Dendritic cell treated with granulocyte-macrophage colony-stimulating factor and Interleukin-4, amounts not matched to agents 40 ng/mL and 50 ng/mL, for 4 days (primary cell): ENCODE results near the gene UBTD2.
A peak's percentile ranks its signal among the peaks of the same experiment; 100 is the strongest.
"Not testable (repeated sequence)": the region's sequence is repeated elsewhere in the genome, so short reads cannot be mapped to it uniquely, and the experiment has no call there.

Experiments used
- H3K27ac Mint-ChIP-seq: one replicate; pipeline ENCODE4 v1.8.0; 2022; ENCODE audit warnings: mild to moderate bottlenecking, mixed read lengths
- H3K27me3 Mint-ChIP-seq: one replicate; pipeline ENCODE4 v1.8.0; 2022; ENCODE audit warnings: mild to moderate bottlenecking, mixed read lengths
- H3K36me3 Mint-ChIP-seq: one replicate; pipeline ENCODE4 v1.8.0; 2022; ENCODE audit warnings: low read depth, mixed read lengths
- H3K4me1 Mint-ChIP-seq: one replicate; pipeline ENCODE4 v1.8.0; 2022; ENCODE audit warnings: low read depth, mixed read lengths
- H3K4me3 Mint-ChIP-seq: one replicate; pipeline ENCODE4 v1.8.0; 2022; ENCODE audit warnings: mild to moderate bottlenecking, moderate library complexity, mixed read lengths
- H3K9me3 Mint-ChIP-seq: one replicate; pipeline ENCODE4 v1.8.0; 2022; ENCODE audit warnings: mixed read lengths
- intact Hi-C: fragments of 100-400 bp; cut with micrococcal nuclease; formaldehyde crosslinking; loops from one replicate; pipeline ENCODE4 v1.15.0; 2022

The UBTD2 gene, protein sequence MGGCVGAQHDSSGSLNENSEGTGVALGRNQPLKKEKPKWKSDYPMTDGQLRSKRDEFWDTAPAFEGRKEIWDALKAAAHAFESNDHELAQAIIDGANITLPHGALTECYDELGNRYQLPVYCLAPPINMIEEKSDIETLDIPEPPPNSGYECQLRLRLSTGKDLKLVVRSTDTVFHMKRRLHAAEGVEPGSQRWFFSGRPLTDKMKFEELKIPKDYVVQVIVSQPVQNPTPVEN

GRCh38 chr5:172283020-172283861, at the start of gene UBTD2:
Gene UBTD2, minus strand, starts transcription at chr5:172283764. Its CDS starts 99 bp downstream, at chr5:172283665.
- Mint-ChIP-seq H3K27ac (peak within 1 kb of the TSS; percentile 94), H3K27me3 (peaks cover 7% of the 10 kb centered on the region), H3K9me3 (no peaks in the 10 kb centered on the region), H3K4me3 (peak within 1 kb of the TSS; percentile 93), H3K36me3 (peaks cover 25% of the 10 kb centered on the region), H3K4me1 (peaks cover 35% of the 10 kb centered on the region)
- intact Hi-C loops = loop anchor here (5.0 kb wide), 2 partner anchors 46 to 96 kb away; partner anchors contain the start of gene STK10

DNA sequence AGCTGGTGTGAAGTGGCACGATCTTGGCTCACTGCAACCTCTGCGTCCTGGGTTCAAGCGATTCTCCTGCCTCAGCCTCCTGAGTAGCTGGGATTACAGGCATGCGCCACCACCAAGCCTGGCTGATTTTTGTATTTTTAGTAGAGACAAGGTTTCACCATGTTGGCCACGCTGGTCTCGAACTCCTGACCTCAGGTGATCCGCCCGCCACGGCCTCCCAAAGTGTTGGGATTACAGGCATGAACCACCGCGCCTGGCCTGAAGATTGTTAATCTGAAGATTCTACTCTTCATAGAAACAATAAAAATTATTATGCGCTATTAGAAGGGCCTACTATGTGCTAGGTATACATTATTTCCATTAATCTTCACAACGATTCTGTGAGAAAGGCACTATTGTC, 43.3 kb upstream of the UBTD2 start:
- not testable (repeated sequence) for H3K27me3 Mint-ChIP-seq, H3K27ac Mint-ChIP-seq, H3K4me1 Mint-ChIP-seq, H3K4me3 Mint-ChIP-seq, H3K36me3 Mint-ChIP-seq, H3K9me3 Mint-ChIP-seq
- intact Hi-C loops = loop anchor here (10.0 kb wide), 1 partner anchor 118 kb away; no protein-coding TSS in a partner anchor

- H3K4me3 Mint-ChIP-seq = no peak overlapping the region
- H3K9me3 Mint-ChIP-seq = no peaks in the 10 kb centered on the region
- no peaks in the 10 kb centered on the region for H3K36me3 Mint-ChIP-seq
- intact Hi-C loops = loop anchor here (10.0 kb wide), 1 partner anchor 119 kb away; no protein-coding TSS in a partner anchor
- H3K4me1 Mint-ChIP-seq = peaks cover 6% of the 10 kb centered on the region
- H3K27ac Mint-ChIP-seq = no peak overlapping the region
- peaks cover 1% of the 10 kb centered on the region for H3K27me3 Mint-ChIP-seq
Observed at GRCh38 chr5:172325452-172325851, 41.9 kb upstream of the UBTD2 start.

DNA sequence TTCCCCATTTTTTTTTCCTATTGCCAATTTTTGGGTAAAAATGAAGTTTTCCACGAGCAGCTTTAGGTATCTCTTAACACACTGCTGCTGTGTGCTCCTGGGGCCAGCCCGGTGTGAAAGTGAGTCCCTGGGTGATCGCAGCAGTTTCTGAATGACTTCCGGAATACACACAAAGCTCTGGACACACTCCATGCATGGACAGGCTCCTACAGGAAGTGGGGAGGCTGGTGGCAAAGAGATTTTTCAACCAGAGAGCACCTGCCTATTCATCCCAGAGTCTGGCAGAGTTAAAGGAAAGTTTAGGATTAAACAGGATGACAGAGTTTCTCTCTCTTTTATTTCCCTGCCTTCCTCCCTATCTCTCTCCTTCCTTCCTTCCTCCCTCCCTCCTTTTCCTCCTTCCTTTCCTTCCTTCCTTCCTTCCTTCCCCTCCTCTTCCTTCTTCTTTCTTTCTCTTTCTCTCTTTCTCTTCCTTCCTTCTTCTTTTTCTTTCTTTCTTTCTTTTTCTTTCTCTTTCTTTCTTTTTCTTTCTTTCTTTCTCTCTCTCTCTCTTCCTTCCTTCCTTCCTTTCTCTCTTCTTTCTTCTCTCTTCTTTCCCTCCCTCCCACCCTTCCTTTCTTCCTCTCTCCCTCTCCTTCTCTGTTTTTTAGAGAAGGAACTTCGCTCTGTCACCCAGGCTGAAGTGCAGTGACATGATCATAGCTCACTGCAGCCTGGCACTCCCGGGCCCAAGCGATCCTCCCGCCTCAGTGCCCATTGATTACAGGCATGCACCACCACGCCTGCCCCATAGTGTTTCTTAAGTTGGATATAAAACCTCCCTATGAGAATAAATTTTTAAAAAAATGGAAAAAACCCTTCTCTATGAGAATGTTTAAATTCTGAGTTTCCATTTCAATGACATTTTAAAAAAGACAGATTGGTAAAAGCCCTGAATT, 38.7 kb upstream of the UBTD2 start:
- no peaks in the 10 kb centered on the region for H3K36me3 Mint-ChIP-seq
- H3K4me1 Mint-ChIP-seq = peaks cover 6% of the 10 kb centered on the region
- no peaks in the 10 kb centered on the region for H3K9me3 Mint-ChIP-seq
- no peak overlapping the region for H3K4me3 Mint-ChIP-seq
- H3K27me3 Mint-ChIP-seq = peaks cover 1% of the 10 kb centered on the region
- H3K27ac Mint-ChIP-seq = no peak overlapping the region
- intact Hi-C loops = loop anchor here (10.0 kb wide), 1 partner anchor 123 kb away; no protein-coding TSS in a partner anchor

GRCh38 chr5:172321593-172321992, 38.0 kb upstream of the UBTD2 start:
- intact Hi-C loops = loop anchor here (10.0 kb wide), 1 partner anchor 123 kb away; no protein-coding TSS in a partner anchor

GRCh38 chr5:172319708-172320441, 36.3 kb upstream of the UBTD2 start:
- intact Hi-C loops = loop anchor here (10.0 kb wide), 1 partner anchor 125 kb away; no protein-coding TSS in a partner anchor

More at GRCh38 chr5:172321593-172321992, 38.0 kb upstream of the UBTD2 start:
- H3K27me3 Mint-ChIP-seq = peaks cover 1% of the 10 kb centered on the region
- H3K4me1 Mint-ChIP-seq = peaks cover 6% of the 10 kb centered on the region
- no peaks in the 10 kb centered on the region for H3K36me3 Mint-ChIP-seq
- no peak overlapping the region for H3K4me3 Mint-ChIP-seq
- no peak overlapping the region for H3K27ac Mint-ChIP-seq
- no peaks in the 10 kb centered on the region for H3K9me3 Mint-ChIP-seq

GRCh38 chr5:172315587-172316493, 32.3 kb upstream of the UBTD2 start:
- no peaks in the 10 kb centered on the region for H3K36me3 Mint-ChIP-seq
- H3K27me3 Mint-ChIP-seq = no peaks in the 10 kb centered on the region
- H3K27ac Mint-ChIP-seq = no peak overlapping the region
- H3K4me1 Mint-ChIP-seq = no peaks in the 10 kb centered on the region
- intact Hi-C loops = no loop called here
- no peak overlapping the region for H3K4me3 Mint-ChIP-seq
- H3K9me3 Mint-ChIP-seq = no peaks in the 10 kb centered on the region

More at GRCh38 chr5:172319708-172320441, 36.3 kb upstream of the UBTD2 start:
- no peak overlapping the region for H3K4me3 Mint-ChIP-seq
- no peaks in the 10 kb centered on the region for H3K36me3 Mint-ChIP-seq
- peaks cover 6% of the 10 kb centered on the region for H3K4me1 Mint-ChIP-seq
- H3K9me3 Mint-ChIP-seq = no peaks in the 10 kb centered on the region
- no peaks in the 10 kb centered on the region for H3K27me3 Mint-ChIP-seq
- no peak overlapping the region for H3K27ac Mint-ChIP-seq

GRCh38 chr5:172313915-172314314, 30.4 kb upstream of the UBTD2 start:
- Mint-ChIP-seq H3K36me3 (no peaks in the 10 kb centered on the region), H3K27me3 (no peaks in the 10 kb centered on the region), H3K27ac (no peak overlapping the region), H3K9me3 (no peaks in the 10 kb centered on the region), H3K4me3 (no peak overlapping the region), H3K4me1 (no peaks in the 10 kb centered on the region)
- intact Hi-C loops = no loop called here

- intact Hi-C loops = no loop called here
- no peak overlapping the region for H3K4me3 Mint-ChIP-seq
- no peaks in the 10 kb centered on the region for H3K4me1 Mint-ChIP-seq
- H3K27me3 Mint-ChIP-seq = no peaks in the 10 kb centered on the region
- no peaks in the 10 kb centered on the region for H3K9me3 Mint-ChIP-seq
- no peaks in the 10 kb centered on the region for H3K36me3 Mint-ChIP-seq
- no peak overlapping the region for H3K27ac Mint-ChIP-seq
Observed at GRCh38 chr5:172312286-172312685, 28.7 kb upstream of the UBTD2 start.

DNA sequence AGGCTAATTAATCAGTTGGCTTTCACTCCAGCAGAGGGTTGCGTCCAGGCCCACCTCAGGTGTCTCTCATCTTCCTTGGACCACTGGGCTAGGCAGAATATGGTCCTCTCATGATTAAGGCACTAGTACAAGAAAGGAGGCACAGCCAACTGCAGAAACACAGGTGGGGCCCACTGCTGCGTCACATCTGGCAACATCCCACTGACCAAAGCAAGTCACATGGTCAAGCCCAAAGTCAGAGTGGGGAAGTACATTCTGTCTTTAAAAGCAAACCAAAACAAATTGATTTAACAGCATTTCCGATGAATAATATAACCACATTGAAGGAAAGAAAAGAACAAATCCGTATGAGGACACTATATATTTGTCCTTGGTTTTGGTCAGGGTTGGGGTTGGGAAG, 28.0 kb upstream of the UBTD2 start:
- no peaks in the 10 kb centered on the region for H3K36me3 Mint-ChIP-seq
- H3K27me3 Mint-ChIP-seq = no peaks in the 10 kb centered on the region
- no peak overlapping the region for H3K4me3 Mint-ChIP-seq
- no peaks in the 10 kb centered on the region for H3K4me1 Mint-ChIP-seq
- no peaks in the 10 kb centered on the region for H3K9me3 Mint-ChIP-seq
- intact Hi-C loops = no loop called here
- H3K27ac Mint-ChIP-seq = no peak overlapping the region

- intact Hi-C loops = no loop called here
- Mint-ChIP-seq H3K4me3 (no peak overlapping the region), H3K9me3 (no peaks in the 10 kb centered on the region), H3K27ac (no peak overlapping the region), H3K36me3 (no peaks in the 10 kb centered on the region), H3K4me1 (no peaks in the 10 kb centered on the region), H3K27me3 (no peaks in the 10 kb centered on the region)
Observed at GRCh38 chr5:172311026-172311425, 27.5 kb upstream of the UBTD2 start.

DNA sequence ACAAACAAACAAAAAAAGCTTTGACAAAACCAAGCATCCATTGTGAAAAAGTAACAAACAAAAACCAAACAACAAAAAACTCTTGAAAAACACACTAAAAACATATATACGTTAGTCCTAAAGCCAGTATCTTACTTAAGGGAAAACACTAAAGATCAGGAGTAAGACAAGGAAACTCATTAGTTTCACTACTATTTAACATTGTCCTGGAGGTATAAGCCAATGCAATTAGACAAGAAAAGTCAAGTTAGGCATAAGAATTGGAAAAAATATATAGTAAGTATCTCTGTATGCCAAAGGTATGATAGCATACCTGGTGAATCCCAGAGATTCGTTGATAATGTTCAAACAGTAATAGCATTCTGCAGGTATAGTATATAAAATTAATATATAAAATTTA, 21.8 kb upstream of the UBTD2 start:
- Mint-ChIP-seq H3K4me3 (no peak overlapping the region), H3K9me3 (no peaks in the 10 kb centered on the region), H3K27me3 (peaks cover 2% of the 10 kb centered on the region), H3K4me1 (no peaks in the 10 kb centered on the region), H3K36me3 (no peaks in the 10 kb centered on the region), H3K27ac (no peak overlapping the region)
- intact Hi-C loops = no loop called here
